NCI-H1930 (cell line): Measurements from ENCODE around the gene PHF1.
"Not testable (repeated sequence)": the region's sequence is repeated elsewhere in the genome, so short reads cannot be mapped to it uniquely, and the experiment has no call there.

Experiments
- DNase-seq, 2 experiments: peaks; one replicate each; lab custom pipeline; 2025; lab: John Stamatoyannopoulos, UW

The PHF1 gene

DNA sequence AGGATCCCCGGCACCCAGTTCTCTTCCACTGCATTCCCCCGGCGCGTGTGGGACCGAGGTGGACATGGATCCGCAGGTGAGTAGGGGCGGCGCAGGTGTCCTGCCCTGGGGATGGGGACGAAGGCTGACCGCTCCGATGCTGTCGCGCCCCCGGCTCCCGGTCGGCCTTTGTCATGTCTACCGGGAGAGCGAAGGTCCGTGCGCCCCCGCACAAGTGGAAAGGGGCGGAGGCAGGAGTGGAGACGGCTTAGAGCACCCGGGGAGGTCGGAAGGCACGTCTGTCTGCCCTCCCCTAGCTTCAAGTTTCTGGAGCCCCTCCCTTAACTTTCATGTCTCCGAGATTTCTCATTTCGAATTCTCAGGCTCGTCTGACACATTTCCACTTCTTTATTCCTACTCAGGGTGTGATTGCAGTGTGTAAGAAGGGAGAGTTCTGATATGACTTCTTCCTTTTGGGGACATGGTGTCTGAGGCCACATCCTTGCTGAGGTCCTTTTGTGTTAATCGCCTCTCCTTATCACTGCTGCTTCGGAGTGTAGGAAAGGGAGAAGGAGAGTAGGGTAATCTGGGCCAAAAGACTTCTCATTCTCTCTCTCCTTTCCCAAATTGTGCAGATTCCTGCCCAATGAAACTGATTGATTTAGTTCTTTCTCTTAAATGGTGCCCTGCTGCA is 18.8 kb upstream of the PHF1 start:
- DNase-seq: no peak

DNA sequence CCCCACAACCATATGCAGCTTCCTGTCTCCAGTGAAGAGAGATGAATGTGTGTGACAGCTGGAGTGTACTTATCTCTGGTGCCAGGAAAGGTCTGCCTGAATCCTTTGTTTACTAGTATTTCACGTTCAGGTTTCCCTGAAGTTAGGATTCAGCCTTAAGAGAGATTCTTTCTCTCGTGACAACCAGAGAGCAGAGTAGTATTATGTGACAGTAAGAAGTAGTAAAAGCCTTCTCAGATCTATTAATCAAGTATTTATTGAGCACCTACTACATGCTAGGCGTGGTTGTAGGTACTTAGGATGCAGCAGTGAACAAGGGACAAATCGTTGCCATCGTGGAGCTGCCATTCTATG is 18.2 kb upstream of the PHF1 start:
- no peak for DNase-seq

DNA sequence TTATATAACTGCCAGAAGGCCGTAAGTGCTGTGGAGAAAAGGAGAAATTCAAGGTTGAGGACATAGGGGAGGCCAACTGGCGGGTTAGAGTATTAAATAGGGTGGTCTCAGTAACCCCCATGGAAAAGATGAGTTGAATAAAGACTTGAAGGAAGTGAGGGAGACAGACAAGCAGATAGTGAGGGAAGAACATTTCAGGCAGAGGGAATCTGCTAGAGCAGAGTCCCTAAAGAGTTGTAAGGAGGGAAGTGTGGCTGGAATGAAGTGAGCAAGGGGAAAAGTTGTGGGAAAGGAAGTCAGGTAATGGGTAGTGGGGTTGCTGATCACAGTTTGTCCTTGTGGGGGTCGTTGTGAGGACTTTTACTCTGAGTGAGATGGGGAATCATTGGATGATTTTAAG is 17.8 kb upstream of the PHF1 start:
- no peak for DNase-seq

DNA sequence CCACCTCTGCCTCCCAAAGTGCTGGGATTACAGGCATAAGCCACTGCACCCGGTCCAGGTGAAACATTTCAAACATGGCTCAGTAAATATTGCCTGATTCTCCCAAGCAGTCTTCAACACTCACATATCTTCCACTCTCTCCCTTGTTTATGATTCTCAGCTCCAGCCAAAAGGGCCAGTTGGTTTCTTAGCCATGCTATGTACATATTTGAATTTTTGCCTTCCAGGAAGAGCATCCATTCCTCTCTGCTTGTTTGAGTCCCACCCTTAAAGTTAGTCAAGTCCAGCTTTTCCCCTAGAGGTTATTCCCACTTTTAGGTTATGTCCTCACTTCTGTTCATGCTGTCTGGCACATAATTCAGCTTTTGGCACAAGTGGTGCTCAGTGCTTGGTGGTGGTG is 13.3 kb upstream of the PHF1 start:
- DNase-seq: no peak

DNA sequence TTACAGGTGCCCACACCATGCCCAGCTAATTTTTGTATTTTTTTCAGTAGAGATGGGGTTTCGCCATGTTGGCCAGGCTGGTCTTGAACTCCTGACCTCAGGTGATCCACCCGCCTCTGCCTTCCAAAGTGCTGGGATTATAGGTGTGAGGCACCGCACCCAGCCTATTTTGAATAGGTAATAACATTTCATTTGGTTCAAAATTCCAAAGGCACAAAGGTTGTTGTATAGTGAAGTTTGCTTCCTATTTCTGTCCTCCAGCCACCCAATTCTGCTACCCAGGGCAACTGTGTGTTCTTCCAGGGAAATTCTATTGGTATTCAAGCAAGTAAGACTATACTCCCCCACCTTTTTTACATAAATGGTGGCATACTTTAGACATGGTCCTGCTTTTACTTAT is 12.2 kb upstream of the PHF1 start:
- not testable (repeated sequence) for DNase-seq

DNA sequence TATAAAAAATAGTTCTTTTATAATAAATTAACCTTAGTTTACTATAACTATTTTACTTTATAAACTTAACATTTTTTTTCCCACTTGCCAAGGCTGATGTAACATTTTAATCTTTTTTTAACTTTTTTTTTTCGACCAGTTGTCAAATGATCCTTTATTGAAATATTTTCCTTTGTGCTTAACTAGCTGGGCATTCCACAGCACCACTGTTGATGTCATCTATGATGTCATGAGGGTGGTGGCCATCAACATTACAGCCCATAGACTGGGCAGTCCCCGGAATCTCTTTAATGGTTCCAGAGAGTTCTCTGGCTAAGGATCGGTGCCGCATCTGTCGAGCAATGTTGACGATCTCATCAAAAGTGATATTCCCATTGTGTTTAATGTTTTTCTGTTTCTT is 10.9 kb upstream of the PHF1 start:
- not testable (repeated sequence) for DNase-seq

DNA sequence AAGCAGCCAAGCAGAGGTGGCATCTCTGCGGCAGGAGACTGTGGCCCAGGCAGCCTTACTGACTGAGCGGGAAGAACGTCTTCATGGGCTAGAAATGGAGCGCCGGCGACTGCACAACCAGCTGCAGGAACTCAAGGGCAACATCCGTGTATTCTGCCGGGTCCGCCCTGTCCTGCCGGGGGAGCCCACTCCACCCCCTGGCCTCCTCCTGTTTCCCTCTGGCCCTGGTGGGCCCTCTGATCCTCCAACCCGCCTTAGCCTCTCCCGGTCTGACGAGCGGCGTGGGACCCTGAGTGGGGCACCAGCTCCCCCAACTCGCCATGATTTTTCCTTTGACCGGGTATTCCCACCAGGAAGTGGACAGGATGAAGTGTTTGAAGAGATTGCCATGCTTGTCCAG is 5.9 kb upstream of the PHF1 start:
- no peak for DNase-seq

DNA sequence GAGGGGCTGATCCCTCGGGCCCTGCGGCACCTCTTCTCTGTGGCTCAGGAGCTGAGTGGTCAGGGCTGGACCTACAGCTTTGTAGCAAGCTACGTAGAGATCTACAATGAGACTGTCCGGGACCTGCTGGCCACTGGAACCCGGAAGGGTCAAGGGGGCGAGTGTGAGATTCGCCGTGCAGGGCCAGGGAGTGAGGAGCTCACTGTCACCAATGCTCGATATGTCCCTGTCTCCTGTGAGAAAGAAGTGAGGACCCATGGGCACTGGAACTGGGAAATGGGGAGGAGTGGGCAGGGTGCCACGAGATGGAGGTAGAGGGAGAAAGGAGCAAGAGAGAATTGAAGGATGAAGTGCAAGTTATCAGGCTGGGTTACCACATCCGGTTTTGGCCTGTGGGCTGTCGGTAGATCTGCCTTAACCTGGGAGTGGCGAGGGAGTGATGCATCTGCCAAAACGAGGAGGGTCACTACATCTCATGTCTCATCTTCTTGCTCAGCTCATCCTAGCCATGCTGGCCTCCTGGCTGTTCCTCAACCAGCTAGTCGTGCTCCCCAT is 5.4 kb upstream of the PHF1 start:
- DNase-seq: no peak

DNA sequence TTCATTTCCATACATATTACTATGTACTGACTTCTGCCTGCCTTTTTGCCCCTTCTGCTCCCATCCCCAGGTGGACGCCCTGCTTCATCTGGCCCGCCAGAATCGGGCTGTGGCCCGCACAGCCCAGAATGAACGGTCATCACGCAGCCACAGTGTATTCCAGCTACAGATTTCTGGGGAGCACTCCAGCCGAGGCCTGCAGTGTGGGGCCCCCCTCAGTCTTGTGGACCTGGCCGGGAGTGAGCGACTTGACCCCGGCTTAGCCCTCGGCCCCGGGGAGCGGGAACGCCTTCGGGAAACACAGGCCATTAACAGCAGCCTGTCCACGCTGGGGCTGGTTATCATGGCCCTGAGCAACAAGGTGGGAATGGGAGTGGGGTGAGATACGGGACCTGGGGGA is 4.7 kb upstream of the PHF1 start:
- DNase-seq: no peak

DNA sequence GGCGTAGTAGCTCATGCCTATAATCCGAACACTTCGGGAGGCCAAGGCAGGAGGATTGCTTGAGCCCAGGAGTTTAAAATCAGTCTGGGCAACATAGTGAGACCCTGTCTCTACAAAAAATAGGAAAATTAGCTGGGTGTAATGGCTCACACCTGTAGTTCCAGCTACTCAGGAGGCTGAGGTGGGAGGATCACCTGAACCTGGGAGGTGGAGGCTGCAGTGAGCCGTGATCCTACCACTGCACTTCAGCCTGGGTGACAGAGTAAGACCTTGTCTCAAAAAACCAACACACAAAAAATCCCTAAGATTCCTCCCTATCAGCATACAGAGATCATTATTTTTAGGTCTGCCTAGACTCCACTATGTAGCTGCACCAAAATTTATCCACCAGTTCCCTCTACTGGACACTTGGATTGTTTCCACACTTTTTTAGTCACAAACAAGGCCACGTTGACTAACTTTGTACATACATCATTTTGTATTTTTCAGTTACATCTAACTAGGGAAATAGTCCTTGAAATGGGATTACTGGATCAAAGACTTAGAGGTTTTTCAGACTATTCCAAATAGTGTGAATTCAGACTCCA is 3.6 kb upstream of the PHF1 start:
- no peak for DNase-seq

DNA sequence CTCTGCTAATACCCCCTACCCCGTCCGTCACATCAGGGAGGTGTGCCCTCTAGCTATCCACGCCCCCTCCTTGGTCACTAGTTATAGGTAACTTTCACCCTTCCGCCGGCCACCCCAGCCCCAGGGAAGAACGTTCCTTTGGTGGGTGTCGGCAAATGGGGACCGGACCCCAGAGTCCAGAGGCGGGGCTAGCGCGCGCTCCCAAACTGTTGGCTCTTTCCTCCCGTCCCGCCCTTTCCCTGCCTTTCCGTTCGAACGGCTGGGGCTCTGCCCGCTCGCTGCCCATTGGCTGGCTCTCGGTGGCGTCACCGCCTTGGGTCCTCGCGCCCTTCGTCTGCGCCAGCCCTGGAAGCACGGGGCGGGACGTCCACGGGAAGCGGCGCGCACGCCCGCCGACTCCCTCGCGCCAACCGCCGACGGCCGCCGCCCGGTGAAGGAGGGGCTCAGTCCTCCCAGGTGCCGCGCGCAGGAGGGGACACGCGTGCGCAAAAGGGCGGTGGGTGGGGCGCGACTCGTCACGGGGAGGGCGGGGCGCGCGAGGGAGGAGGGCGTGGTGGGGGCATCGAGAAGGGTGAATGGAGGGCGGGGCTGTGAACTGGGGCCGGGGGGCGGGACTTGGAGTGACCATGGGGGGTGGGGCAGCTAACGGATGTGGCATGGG is 634 bp upstream of the PHF1 start:
- peak; percentile 96 for DNase-seq

DNA sequence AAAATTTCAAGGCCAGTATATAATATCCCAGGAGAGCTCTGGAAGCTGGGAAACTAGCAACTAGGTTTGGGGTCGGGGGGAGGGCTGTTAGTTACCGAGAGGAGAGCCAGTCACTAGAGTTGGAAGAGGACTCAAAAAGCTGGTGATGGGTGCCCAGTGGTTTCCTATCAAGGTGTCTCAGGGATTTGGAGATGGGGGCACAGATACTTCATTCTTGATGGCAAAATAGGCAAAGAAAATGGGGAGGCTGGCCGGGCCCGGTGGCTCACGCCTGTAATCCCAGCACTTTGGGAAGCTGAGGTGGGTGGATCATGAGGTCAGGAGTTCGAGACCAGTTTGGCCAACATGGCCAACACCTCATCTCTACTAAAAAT is 805 bp downstream of the PHF1 start:
- no peak for DNase-seq

DNA sequence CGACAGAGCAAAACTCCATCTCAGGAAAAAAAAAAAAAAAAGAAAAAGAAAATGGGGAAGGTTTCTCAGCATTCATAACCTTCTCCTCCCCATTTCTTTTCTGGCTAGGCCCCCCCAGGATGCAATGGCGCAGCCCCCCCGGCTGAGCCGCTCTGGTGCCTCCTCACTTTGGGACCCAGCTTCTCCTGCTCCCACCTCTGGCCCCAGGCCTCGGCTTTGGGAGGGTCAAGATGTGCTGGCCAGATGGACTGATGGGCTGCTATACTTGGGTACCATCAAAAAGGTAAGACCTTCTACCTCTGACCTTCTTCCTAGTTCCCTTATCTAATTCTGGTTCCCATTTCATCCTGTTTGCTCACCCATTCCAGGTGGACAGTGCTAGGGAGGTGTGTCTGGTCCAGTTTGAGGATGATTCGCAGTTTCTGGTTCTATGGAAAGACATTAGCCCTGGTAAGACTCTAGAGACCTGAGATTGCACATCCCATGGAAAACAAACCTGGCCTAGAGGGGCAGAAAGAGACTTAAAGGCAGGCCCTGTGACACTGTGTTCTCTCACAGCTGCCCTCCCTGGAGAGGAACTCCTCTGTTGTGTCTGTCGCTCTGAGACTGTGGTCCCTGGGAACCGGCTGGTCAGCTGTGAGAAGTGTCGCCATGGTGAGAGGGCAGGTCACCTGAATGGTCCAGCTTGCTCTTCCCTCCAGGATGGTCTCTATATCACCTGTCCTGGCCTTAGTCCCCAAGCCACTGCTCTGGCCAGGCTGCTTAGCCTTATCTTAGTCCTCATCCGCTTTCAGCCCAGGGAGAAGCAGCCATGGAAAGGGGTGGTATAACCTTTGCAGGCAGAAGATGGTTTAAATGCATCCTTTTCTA is 1.6 kb downstream of the PHF1 start:
- no peak for DNase-seq

DNA sequence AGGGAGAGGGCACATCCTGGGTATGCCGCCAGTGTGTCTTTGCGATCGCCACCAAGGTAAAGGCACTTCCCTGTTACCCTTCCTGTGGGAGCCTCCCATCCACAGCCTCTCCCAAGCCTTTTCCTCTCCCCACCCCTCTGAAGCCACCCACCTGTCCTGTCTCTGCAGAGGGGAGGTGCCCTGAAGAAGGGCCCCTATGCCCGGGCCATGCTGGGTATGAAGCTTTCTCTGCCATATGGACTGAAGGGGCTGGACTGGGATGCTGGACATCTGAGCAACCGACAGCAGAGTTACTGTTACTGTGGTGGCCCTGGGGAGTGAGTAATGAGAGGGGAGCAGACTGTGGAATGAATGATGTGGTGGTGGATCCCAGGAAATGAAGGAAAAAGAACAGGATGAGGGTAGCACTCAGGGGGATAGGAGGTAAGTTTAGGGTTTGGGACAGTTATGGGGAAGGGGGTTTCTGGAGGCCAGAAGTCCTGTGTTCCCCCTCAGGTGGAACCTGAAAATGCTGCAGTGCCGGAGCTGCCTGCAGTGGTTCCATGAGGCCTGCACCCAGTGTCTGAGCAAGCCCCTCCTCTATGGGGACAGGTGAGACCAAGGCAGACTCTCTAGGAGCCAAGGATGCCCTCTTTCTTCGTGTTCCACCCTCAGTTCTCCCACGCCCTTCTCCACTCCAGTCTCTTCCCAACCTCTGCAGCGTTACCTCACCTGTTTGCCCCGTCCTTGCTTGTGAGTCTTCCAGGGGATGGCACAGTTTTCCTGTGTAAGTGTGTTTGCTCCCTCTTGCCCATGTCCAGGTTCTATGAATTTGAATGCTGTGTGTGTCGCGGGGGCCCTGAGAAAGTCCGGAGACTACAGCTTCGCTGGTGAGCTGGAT is 2.7 kb downstream of the PHF1 start:
- no peak for DNase-seq

DNA sequence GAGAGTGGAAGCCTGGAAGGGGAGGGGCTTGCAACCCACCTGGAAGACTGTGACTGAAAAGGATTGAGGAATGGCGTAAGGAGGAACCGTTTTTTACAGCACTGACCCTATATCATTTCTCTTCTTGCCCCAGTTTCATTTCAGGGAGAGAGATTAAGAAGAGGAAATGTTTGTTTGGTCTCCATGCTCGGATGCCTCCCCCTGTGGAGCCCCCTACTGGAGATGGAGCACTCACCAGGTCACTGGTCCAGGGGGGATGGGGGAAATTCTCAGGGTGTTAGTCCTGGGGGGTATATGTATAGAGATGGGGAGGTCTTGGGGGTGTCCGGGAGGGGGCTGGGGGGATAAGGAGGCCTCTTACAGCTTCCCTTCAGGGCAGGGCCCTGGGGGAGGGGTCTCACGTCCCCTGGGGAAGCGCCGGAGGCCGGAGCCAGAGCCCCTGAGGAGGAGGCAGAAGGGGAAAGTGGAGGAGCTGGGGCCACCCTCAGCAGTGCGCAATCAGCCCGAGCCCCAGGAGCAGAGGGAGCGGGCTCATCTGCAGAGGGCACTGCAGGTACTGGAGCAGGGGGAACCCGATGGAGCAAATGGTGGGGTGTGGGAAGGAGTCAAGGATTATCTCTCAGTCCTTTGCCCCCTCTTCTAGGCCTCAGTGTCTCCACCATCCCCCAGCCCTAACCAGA is 3.9 kb downstream of the PHF1 start:
- peak in 1 of 2 experiments; percentile 15 for DNase-seq

DNA sequence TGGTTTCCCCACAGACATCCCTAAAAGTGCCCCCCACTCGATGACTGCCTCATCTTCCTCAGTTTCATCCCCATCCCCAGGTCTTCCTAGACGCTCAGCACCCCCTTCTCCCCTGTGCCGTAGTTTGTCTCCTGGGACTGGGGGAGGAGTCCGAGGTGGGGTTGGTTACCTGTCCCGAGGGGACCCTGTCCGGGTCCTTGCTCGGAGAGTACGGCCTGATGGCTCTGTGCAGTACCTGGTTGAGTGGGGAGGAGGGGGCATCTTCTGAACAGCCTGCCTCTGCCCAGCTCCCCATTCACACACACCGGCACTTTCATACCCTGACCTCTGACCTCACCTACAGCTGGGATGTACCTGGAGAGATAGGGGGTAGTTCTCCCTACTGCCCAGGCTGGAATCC is 5.0 kb downstream of the PHF1 start:
- no peak for DNase-seq

DNA sequence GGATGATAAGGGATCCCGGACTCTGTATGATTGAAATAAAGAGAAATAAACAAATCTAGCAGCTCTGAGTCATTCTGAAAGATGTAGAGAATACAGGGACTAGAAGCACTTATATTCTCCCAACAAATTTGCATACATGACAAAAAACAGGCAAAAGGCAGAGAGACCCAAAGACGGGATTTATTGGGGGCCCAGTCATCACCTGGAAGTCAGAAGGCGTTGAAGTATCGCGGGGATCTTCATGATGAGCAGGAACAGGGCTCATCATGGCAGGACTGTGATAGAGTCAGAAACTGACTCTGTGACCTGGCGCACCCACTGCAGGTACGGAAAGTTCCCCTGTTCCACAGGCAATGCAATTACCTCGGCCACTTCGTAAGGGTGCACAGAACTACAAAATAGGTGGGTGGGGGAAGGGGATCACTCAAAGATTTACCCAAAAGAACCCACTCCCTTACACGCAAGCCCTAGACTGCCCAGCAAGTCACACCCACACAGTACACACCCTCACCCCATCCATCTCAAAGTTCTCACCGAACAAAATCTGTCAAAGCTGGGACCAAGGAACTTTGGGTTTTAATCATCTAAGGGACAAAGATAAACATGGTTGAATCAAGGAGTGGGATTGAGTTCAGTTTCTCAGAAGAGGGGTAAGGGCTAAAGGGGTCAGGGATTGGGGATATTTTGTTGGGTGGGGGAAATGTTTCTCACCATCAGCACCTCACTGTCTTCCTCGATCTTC is 5.7 kb downstream of the PHF1 start:
- no peak for DNase-seq

DNA sequence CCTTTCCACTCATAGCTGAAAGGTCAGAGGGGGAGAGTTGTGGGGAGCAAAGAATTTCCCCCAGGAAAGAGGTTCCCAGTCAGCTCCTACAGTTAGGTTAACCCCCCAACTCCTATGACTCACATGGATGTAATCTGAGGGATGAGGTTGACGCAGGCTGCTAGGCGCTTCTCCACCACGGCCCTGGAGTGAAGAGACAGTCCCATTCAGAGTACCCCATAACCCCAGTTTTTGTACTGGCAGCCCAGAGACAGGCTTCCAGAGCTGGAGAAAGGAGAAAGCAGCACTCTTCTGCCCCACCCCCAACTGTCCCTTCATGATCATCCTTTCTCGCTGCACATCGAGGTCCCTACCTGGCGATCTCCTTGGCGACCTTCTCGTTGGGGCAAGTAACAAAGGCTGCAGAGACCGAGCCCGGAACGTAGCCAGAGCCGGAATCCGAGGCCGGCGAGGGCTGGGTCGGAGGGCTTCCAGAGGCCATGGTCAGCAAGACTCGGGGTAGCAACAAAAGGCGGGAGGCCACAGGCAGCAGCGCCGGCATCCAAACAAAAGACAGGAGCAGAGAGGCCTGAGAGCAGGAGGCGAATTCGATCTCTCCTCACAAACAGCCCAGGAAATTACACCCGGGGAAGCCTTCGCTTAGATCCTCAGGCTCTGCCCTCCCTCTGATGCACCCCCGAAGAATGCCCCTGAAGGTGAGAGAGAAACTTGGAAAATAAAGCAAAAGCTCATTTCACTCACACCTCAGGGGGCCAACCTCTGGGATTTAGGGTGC is 6.5 kb downstream of the PHF1 start:
- DNase-seq: no peak

DNA sequence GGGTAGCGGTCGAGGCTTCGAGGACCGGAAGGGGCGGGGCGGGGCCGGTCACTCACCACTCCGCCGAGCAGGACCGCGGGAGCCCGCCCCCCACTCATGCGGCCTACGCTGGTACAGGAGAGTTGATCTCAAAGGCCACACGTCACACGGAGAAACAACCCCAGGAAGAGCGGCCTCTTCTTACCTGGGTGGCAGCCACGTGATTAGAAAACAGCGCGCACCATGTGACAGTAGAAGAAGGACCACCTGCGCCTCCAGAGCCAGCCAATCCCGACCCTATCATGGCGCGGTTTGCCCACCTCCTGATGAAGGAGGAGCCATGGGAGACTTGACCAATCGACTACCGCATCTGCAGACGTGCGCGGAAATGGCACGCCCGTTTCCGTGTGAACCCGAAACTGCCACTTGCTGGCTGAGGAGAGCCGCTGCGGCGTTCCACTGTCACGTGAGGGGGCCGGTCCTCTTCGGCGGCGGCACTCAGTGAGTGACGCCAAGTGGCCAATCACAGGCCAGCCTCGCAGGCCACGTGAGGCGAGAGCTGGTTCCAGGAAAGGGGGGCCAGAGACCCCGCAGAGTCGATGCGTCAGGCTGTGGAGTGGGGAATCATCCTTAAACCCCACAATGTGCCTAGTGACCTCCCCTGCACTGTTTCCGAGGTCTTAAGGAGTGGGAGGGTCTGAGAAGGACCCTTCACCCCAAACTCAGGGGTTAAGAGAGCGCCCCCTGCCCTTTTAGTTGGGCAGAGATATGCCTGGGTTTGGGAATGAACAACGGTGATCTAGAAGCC is 7.3 kb downstream of the PHF1 start, which contains the start of gene CUTA:
Gene CUTA, minus strand, starts transcription at position 205 of the 787 bp plus-strand sequence. Its CDS starts 107 bp downstream, at position 98.
- DNase-seq: peak; percentile 99
